Left lung (tissue), 14 donors: ENCODE measurements around the gene CRABP2. TPM values are rescaled to one million over a fixed set of nuclear protein-coding genes. Genes with fewer than 3 reads are reported as not detected.

Experiments
- ATAC-seq: fragments of 200-7000 bp; cut with Tn5 transposase; one replicate; pipeline ENCODE4 v1.9.1; 2020; ENCODE audit warnings: moderate library complexity
- DNase-seq, 4 donors: peaks; one replicate each; pipeline ENCODE4 v3.0.0-alpha.2; 2013 to 2020
- H3K27ac ChIP-seq, 2 donors: fragments of 200-600 bp; sonication (generic) in 1 of 2; one replicate each; pipeline versions ENCODE4 v1.5.0 to v1.8.0; 2020 to 2021
- H3K27me3 ChIP-seq, 2 donors: fragments of 200-600 bp; sonication (generic) in 1 of 2; one replicate each; pipeline versions ENCODE4 v1.5.0 to v1.8.0; 2020 to 2021
- H3K36me3 ChIP-seq, 2 donors: fragments of 200-600 bp; sonication (generic) in 1 of 2; one replicate each; pipeline versions ENCODE4 v1.5.0 to v1.8.0; 2020 to 2021
- H3K4me1 ChIP-seq, 2 donors: fragments of 200-600 bp; one replicate each; pipeline ENCODE4 v1.8.0; 2021
- H3K4me3 ChIP-seq, 2 donors: fragments of 200-600 bp; sonication (generic) in 1 of 2; one replicate each; pipeline versions ENCODE4 v1.5.0 to v1.8.0; 2020 to 2021; ENCODE audit warnings: mild to moderate bottlenecking in 1 of 2
- H3K9me3 ChIP-seq, 2 donors: fragments of 200-600 bp; sonication (generic) in 1 of 2; one replicate each; pipeline versions ENCODE4 v1.5.0 to v1.8.0; 2020 to 2021
- intact Hi-C, 2 donors: fragments of 100-400 bp; cut with DNase I; formaldehyde crosslinking; loops; one replicate each; pipeline versions ENCODE4 v1.11.2 to v1.14.2; 2022
- long read RNA-seq, 12 donors: library from polyadenylated mRNA in 2 of 12; unstranded in 2 of 12; transcript quantifications; one replicate each; pipeline ENCODE4 v2.0.0 and lab custom pipeline, GENCODE V29; 2019 to 2026
- polyA plus RNA-seq, 6 donors: library from polyadenylated mRNA; unstranded; fragments of 120-200 nt; gene quantifications; one replicate each; pipeline ENCODE4 v1.2.1, GENCODE V29; 2013; ENCODE audit not compliant: insufficient read length in 6 of 6
- total RNA-seq, 2 donors: library from RNA; stranded (reverse); fragmentation: NEBNext Ultra II Directional; extraction: Animal tissue kit (Norgen Biotek cat#: 25700); gene quantifications; one replicate each; pipeline ENCODE4 v1.2.1, GENCODE V29; 2021
- TF ChIP-seq, protein P1 (sequence below), 2 donors: fragments of 200-600 bp; sonication (generic) in 1 of 2; IDR thresholded peaks; one replicate each; pipeline versions ENCODE4 v1.5.0 to v1.8.0; 2021; ENCODE audit warnings: antibody characterized with exemption in 2 of 2
- donor health status: DM: no; HTN: yes; CAD: no.
- donor health status: DM: no; HTN: no; CAD: no.

Gene CRABP2
- 10 to 100 TPM in 1 of 2 donors, 1 to 10 TPM in 1; 2.7 to 23.3 TPM for total RNA-seq
- polyA plus RNA-seq = 100 to 1,000 TPM in 4 of 6 donors, 10 to 100 TPM in 2; 79.4 to 154 (median 109) TPM
- long read RNA-seq, donor 1, transcript CRABP2-203 (4 exons, 992 nt) = major isoform, 97 of 159 reads
- long read RNA-seq, donor 1, partial matches to known transcripts = 58 of 159 reads
- long read RNA-seq, donor 1, other reads (novel, unspliced or antisense) = 0 of 159 reads
- long read RNA-seq, donor 2, transcript CRABP2-203 (4 exons, 992 nt) = major isoform, 47 of 71 reads
- long read RNA-seq, donor 2, transcript CRABP2-204 (5 exons, 1,033 nt) = minor isoform, 6 of 71 reads
- long read RNA-seq, donor 2, partial matches to known transcripts = 17 of 71 reads
- long read RNA-seq, donor 2, other reads (novel, unspliced or antisense) = 0 of 71 reads
- long read RNA-seq, donor 3, transcript CRABP2-203 (4 exons, 992 nt) = major isoform, 56 of 97 reads
- long read RNA-seq, donor 3, transcript CRABP2-204 (5 exons, 1,033 nt) = minor isoform, 5 of 97 reads
- long read RNA-seq, donor 3, partial matches to known transcripts = 36 of 97 reads
- long read RNA-seq, donor 3, other reads (novel, unspliced or antisense) = 0 of 97 reads
- long read RNA-seq, donor 4, transcript CRABP2-203 (4 exons, 992 nt) = major isoform, 13 of 15 reads
- long read RNA-seq, donor 4, partial matches to known transcripts = 1 of 15 reads
- long read RNA-seq, donor 4, other reads (novel, unspliced or antisense) = 1 of 15 reads
- long read RNA-seq, donor 5, transcript CRABP2-204 (5 exons, 1,033 nt) = minor isoform, 8 of 93 reads
- long read RNA-seq, donor 5, transcript CRABP2-203 (4 exons, 992 nt) = major isoform, 56 of 93 reads
- long read RNA-seq, donor 5, partial matches to known transcripts = 27 of 93 reads
- long read RNA-seq, donor 5, other reads (novel, unspliced or antisense) = 0 of 93 reads
- long read RNA-seq, donor 6, transcript CRABP2-203 (4 exons, 992 nt) = major isoform, 25 of 42 reads
- long read RNA-seq, donor 6, partial matches to known transcripts = 13 of 42 reads
- long read RNA-seq, donor 6, other reads (novel, unspliced or antisense) = 0 of 42 reads
- long read RNA-seq, donor 7, transcript CRABP2-203 (4 exons, 992 nt) = major isoform, 14 of 56 reads
- long read RNA-seq, donor 7, partial matches to known transcripts = 40 of 56 reads
- long read RNA-seq, donor 7, other reads (novel, unspliced or antisense) = 0 of 56 reads
- long read RNA-seq, donor 8, transcript CRABP2-203 (4 exons, 992 nt) = major isoform, 38 of 119 reads
- long read RNA-seq, donor 8, partial matches to known transcripts = 78 of 119 reads
- long read RNA-seq, donor 8, other reads (novel, unspliced or antisense) = 0 of 119 reads
- long read RNA-seq, donor 9, partial matches to known transcripts = 0 of 1 reads
- long read RNA-seq, donor 9, other reads (novel, unspliced or antisense) = 0 of 1 reads
- long read RNA-seq, donor 10, partial matches to known transcripts = 1 of 1 reads
- long read RNA-seq, donor 10, other reads (novel, unspliced or antisense) = 0 of 1 reads
- long read RNA-seq, donor 11, transcript CRABP2-203 (4 exons, 992 nt) = major isoform, 13 of 21 reads
- long read RNA-seq, donor 11, partial matches to known transcripts = 6 of 21 reads
- long read RNA-seq, donor 11, other reads (novel, unspliced or antisense) = 0 of 21 reads
- long read RNA-seq, donor 12, transcript CRABP2-203 (4 exons, 992 nt) = major isoform, 61 of 87 reads
- long read RNA-seq, donor 12, partial matches to known transcripts = 25 of 87 reads
- long read RNA-seq, donor 12, other reads (novel, unspliced or antisense) = 0 of 87 reads

DNA sequence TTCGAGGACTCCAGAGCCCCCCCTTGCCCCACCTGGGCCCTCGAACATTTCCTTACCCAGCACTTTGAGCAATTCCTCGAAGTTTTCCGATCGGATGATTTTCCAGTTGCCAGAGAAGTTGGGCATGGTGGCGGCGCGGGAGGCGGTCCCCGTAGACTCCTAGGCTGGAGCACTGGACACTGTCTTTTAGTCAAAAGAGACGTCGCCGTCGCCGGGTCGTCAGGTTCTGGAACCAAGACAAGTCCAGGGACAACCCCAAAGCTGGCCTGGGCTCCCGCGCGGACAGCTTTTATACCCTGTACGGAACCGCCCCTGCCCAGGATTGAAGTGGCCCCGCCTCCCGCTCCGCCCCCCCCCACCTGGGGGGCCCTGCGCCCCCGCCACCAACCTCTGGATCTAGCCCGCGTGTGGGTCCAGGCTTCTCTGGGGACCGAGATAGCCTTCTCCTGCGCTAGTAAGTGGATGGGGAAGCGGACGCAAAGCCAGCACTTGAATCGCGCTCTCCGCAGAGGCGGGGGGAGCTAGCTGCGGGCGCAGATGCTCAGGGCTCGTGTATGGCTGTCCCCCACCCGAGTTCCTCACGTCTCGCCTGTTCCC, at the start of gene CRABP2:
Gene CRABP2 (minus strand): TSS at position 263 of the 597 bp plus-strand sequence. CDS start 137 bp downstream, at position 126.
- peak within 1 kb of the TSS; percentile 27 to 31 for H3K4me3 ChIP-seq
- no peaks in the 10 kb centered on the region for H3K36me3 ChIP-seq
- H3K9me3 ChIP-seq = no peaks in the 10 kb centered on the region
- peaks cover 19 to 28% of the 10 kb centered on the region in 2 donors for H3K4me1 ChIP-seq
- intact Hi-C loops = no loop called here
- TF ChIP-seq, protein P1, sequence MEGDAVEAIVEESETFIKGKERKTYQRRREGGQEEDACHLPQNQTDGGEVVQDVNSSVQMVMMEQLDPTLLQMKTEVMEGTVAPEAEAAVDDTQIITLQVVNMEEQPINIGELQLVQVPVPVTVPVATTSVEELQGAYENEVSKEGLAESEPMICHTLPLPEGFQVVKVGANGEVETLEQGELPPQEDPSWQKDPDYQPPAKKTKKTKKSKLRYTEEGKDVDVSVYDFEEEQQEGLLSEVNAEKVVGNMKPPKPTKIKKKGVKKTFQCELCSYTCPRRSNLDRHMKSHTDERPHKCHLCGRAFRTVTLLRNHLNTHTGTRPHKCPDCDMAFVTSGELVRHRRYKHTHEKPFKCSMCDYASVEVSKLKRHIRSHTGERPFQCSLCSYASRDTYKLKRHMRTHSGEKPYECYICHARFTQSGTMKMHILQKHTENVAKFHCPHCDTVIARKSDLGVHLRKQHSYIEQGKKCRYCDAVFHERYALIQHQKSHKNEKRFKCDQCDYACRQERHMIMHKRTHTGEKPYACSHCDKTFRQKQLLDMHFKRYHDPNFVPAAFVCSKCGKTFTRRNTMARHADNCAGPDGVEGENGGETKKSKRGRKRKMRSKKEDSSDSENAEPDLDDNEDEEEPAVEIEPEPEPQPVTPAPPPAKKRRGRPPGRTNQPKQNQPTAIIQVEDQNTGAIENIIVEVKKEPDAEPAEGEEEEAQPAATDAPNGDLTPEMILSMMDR (IDR thresholded peaks at IDR 0.05) = no peak
- H3K27me3 ChIP-seq = peaks cover 22 to 78% of the 10 kb centered on the region in 2 donors
- peak within 1 kb of the TSS in 1 of 2 donors; percentile 68 for H3K27ac ChIP-seq
- ATAC-seq (peak; percentile 29), DNase-seq (peak in 3 of 4 donors; percentile 39 to 83 (median 63))

DNA sequence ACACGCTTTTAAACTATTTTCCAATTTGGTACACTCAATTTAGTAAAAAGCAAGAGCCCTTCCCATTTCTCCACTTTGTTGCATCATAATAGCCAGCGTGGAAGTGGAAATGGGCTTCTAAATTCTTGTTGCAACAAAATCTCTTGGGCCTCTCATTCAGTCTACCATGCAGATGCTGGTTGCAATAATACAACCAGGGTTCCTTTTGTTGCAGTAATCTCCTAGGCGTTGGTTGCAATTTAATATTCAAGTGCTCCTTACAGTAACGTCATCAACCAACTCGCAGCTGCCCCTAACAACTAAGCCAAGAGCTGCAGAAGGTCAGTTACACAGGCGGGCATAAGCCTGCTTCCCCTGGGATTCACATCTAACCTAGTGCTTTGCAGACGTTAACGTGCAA, 48.8 kb upstream of the CRABP2 start:
- Histone ChIP-seq H3K27me3 (no peaks in the 10 kb centered on the region), H3K4me3 (no peak overlapping the region), H3K27ac (no peak overlapping the region), H3K4me1 (peaks cover 13 to 32% of the 10 kb centered on the region in 2 donors), H3K9me3 (no peaks in the 10 kb centered on the region), H3K36me3 (no peaks in the 10 kb centered on the region)
- intact Hi-C loops = no loop called here
- TF ChIP-seq, protein P1 (IDR thresholded peaks at IDR 0.05) = no peak
- DNase-seq (no peak), ATAC-seq (no peak)

DNA sequence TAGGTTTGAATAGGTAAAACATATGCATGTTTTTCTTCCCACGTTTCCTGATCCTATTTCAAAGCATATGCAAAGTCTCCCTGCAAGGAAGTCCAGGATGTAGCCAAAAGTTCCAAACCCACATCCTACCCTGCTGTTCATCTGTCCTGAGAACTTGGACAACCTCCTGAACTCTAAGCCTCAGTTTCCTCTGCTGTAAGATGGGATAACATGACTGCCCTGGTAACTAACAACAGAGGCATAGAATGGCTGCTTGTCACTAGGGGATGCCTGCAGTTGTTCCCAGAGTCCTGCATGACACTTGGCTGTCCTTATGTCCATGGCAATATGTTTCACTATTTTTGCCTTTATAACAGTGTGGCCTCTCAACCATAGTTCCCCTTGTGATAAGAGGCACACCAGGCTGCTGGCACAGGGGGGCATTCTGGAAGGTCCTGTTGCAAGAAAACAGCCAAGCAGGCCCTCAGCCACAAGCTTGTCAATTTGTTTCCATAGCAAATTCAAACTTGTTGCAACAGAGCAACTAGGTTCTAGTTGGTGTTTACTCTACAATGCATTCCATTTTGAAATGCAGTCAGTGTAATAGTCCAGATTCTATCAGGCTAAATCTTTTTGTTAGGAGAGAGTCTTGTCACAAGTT, 47.6 kb upstream of the CRABP2 start:
- Histone ChIP-seq H3K9me3 (no peaks in the 10 kb centered on the region), H3K36me3 (no peaks in the 10 kb centered on the region), H3K27ac (peak overlapping the region; percentile 98), H3K27me3 (no peaks in the 10 kb centered on the region), H3K4me1 (peaks cover 26 to 44% of the 10 kb centered on the region in 2 donors), H3K4me3 (peak overlapping the region in 1 of 2 donors; percentile 97)
- ATAC-seq = no peak
- intact Hi-C loops = no loop called here
- DNase-seq = peak in 1 of 4 donors; percentile 73
- TF ChIP-seq, protein P1 (IDR thresholded peaks at IDR 0.05) = no peak
